Articular chondrocyte of knee joint (primary cell): Measurements from ENCODE around the gene FAM110C. TPM values are rescaled to one million over a fixed set of nuclear protein-coding genes. Genes with fewer than 3 reads are reported as not detected.

Experiments used
- total RNA-seq: library from RNA; depleted of rRNA; stranded (reverse); fragments of >200 nt; gene quantifications from 2 replicates; pipeline ENCODE4 v1.2.3, GENCODE V29; 2012

Gene FAM110C, protein sequence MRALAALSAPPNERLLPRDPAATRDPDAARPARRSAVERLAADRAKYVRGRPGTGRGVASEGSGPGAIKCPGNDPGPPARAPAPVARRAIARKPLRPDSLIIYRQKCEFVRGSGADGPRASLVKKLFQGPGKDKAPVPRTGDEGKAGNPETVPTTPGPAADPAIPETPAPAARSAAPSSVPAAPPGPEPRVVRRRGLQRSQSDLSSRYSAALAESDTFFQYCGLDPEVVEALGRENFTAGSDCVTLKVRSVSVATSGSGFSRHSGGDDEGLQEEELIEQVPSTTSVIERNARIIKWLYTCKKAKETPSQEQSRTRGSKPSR
- 0.11 TPM in 1 of 2 replicates, not detected in the other for total RNA-seq

DNA sequence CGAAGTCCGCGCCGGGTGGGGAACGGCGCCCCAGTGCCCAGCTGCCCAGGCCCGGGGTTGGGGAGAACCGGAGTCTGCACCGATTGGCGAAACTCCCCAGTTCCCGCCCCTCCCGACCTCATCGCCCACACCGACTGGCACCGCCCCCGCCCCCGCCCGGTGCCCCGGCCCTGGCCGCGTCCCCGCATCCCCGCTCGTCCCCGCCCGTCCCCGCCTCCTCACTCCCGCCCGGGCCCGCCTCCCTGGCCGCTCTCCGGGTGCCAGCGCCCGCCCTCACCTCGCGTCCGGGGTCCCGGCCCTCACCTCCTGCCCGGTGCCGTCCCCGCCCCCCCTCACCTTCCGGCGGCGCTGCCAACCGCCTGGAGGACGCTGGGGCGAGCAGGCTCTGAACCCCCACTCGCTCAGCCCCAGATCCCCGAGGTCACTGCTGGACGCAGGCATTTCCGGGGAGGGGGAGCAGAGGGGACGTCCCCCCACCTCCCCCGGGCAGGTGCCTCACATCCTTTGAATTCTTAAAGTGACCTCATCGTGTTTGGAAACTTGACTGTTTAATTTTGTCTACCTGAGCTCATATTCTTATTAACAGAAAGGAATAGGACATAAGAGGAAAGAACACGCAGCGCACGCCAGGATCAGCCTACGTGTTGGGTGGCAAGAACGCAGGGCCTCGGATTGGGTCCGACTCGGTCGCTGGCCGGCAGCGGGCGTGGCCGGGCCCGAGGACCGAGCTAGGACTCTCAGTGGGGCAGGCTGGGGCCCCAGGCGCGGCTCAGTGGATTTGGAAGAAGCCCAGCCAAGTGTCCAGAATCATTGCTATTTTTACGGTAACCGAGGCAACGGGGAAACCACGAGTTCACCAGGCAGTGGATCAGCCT lies at the start of gene FAM110C:
Gene FAM110C (minus strand): TSS at position 35 of the 875 bp plus-strand sequence. CDS start 120 bp downstream, outside the sequence.

Other genes starting within 250 kb of the FAM110C start
- gene SH3YL1, start 217.5 kb upstream of the FAM110C start, total RNA-seq, result 52.5 and 66.4 TPM in 2 replicates
- 88.5 and 99.3 TPM in 2 replicates for gene ACP1, start 218.4 kb upstream of the FAM110C start, total RNA-seq
- 0.13 and 0.22 TPM in 2 replicates for gene ALKAL2, start 241.6 kb upstream of the FAM110C start, total RNA-seq